ENCODE results near the gene LZTFL1.

GRCh38 chr3:45793482-45794176, 48.3 kb downstream of the LZTFL1 start:
- TF ChIP-seq POLR2A (IDR thresholded peaks at IDR 0.05; ENCODE audit: low read length) (no peak), GATA1 (IDR thresholded peaks at IDR 0.05; ENCODE audit: low read depth, low read length) (no peak)
